ENCODE results near the gene ELL2.

The ELL2 gene

DNA sequence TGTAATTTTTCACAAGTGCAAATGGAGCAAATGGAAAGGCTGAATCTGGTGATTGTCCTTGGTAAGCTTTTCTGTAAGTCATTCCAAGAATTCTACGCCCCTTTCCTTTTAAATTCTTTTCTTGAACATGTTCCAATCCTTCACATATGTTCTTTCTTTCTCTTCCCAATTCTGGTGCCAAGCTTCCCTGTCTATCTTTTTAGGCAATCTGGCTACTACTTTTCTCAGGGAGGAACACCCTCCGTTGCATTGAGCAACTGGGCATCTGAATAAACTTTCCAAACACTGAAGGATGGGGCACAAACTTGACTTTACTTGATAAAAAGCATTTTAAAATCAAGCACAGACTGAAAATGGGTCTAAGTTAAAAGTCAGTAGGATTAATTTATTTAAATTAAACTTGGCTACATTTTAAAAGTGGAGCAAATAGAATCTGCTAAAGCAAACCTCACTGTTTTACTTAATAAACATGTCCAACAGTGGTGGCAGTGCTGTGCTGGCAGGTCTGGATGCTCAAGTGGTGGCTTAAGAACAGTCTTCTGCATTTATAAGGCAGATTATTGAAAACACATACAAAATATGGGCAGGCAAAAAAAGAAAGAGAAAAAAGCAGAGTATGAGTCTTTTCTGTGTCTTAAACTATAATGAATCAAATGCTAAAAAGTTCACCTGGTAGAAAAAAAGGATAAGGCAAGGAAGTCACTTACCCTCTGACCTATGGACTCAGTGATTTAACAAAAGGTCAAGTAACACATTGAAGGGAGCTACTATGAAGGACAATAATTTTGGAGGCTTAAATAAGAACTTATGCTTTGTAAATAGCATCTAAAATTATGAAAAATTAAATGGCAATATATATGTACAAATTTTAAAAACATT is 5.4 kb downstream of the ELL2 start:
- no peak for DNase-seq (ENCODE audit: low read depth in 2 of 2)

DNA sequence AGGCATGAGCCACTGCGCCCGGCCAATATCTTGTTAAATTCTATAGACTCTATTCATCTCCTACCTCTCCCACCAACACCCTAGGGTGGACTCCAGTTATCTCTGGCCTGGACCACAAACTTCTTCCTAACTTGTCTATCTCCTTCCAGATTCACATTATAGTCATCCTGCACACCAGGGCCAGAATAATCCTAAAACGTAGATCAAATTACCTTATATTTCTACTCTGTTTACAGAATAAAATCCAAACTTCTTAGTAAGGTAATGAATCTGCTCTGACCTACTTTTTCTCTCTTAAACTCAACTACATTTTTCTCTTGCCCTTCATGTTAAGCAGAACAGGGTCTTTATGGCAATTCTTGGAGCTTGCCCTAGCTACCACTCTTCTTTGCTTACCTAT is 6.9 kb downstream of the ELL2 start:
- no peak for DNase-seq (ENCODE audit: low read depth in 2 of 2)

DNA sequence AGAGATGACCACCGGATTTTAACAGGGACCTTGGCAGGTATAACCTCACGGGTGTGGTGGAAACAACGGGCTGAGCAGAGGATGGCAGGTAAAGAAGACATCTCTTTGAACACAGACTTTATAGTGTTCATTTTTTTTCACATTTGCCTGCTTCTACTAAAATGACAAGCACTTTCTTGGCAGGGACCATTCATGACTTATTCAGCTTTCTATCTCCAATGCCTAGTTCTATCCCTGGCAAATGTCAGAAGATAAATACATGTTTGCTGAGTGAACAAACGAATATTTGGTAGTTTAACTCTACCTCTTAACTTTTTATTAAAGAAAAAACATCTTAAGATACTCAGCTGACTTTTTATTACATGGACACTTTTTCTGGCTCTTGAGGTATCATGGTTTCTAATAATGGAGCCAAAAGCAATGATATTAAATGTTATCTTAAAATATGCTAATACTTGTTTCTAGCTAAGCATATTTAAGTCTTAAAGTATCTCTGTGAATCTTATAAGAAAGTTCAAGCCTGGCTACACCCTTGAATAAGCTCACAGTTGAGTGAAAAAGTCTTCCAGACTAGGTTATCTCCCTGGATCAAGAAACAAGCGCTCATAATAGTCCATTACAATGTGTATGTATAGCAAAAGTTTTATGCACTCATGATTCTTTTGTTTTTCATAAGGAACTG is 8.5 kb downstream of the ELL2 start:
- no peak for DNase-seq (ENCODE audit: low read depth in 2 of 2)

- no peak for DNase-seq (ENCODE audit: low read depth in 2 of 2)
These were observed 9.7 kb downstream of the ELL2 start for GRCh38 chr5:95951916-95952315.

DNA sequence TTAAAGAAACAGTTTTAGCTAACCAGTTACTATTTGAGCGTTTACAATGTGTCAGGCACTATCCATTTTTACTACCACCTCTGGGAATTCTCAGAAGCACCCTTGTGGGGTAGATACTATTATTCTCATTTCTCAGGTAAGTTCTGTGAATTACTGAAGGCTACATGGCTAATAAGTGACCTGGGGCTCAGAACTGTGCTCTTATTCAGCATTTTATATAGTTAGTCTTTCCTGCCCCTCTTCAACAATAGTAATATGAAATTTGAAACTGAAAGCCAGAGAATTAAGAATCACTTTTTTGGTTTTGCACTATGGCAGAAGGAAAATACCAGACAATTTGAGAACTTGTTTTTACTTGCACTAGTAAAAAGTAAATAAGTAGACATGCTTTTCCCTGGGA is 11.8 kb downstream of the ELL2 start:
- DNase-seq (ENCODE audit: low read depth in 2 of 2), result no peak

DNA sequence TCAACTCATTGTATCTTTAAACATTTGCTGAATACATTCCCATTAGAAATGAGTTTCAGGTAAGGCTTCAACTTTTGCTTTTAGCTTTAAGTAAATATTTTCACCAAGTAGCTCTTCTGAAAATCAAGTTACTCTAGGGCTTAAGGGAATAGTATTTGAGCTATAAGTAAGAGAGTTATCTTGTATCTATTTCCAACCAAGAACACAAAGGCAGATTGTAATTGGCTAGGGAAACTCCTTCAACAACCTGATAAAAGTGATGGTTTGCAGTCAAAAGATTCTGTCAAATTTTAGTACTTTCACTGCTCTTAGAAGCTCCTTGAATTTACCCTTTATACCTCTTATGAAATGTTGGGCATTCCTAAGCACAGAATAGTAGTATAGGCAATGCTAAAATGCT is 13.0 kb downstream of the ELL2 start:
- no peak for DNase-seq (ENCODE audit: low read depth in 2 of 2)

DNA sequence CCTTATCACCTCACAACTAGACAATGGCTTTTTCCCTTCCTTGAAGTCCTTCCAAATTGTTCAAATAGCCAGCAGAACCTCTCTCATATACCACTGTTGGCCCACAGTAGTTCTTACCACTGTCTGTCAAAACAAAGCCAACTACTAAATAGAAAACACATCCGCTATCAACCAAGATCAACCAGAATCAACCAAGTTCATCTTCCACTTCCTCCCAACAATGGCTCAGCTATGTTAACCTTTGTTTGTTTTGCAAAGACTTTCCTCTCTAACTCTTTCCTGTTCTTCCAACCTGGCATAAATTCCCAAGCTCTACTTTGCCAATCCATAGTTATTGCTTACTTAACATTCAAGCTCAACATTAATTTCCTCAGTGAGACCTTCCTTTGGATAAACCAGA is 15.2 kb downstream of the ELL2 start:
- DNase-seq (ENCODE audit: low read depth in 2 of 2), result no peak

DNA sequence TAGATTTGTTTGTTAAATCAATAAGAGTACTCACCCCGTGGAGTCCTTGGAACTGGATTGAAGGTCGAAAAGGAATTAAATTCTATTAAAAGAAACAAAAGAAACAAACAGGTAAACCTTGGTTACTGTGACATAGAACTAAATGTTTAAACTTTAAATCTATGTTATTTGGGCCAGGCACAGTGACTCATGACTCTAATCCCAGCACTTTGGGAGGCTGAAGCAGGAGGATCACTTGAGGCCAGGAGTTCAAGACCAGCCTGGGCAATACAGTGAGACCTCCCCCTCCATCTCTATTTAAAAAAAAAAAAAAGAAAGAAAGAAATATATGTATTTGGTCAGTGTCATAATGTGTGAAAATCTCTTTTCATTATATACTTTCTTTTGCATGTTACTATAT is 18.7 kb downstream of the ELL2 start:
- no peak for DNase-seq (ENCODE audit: low read depth in 2 of 2)

DNA sequence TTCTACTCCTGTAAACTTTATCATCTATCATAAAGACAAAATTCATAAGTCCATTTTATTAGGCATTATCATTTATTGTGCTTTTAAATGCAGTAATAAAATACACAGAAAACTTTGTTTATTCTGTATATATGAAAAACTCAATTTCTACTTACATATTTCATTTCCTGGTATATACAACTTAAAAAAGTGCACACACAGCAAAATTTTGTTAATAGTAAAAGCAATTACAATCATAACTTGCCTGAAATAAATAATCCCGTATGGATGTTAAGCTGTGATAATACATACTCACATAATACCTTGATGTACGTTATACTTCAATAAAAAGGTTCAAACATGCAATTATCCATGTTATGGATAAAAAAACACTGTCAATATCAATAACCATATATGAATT is 19.2 kb downstream of the ELL2 start:
- no peak for DNase-seq (ENCODE audit: low read depth in 2 of 2)

GRCh38 chr5:95941756-95942155 is 19.9 kb downstream of the ELL2 start:
- no peak for DNase-seq (ENCODE audit: low read depth in 2 of 2)

DNA sequence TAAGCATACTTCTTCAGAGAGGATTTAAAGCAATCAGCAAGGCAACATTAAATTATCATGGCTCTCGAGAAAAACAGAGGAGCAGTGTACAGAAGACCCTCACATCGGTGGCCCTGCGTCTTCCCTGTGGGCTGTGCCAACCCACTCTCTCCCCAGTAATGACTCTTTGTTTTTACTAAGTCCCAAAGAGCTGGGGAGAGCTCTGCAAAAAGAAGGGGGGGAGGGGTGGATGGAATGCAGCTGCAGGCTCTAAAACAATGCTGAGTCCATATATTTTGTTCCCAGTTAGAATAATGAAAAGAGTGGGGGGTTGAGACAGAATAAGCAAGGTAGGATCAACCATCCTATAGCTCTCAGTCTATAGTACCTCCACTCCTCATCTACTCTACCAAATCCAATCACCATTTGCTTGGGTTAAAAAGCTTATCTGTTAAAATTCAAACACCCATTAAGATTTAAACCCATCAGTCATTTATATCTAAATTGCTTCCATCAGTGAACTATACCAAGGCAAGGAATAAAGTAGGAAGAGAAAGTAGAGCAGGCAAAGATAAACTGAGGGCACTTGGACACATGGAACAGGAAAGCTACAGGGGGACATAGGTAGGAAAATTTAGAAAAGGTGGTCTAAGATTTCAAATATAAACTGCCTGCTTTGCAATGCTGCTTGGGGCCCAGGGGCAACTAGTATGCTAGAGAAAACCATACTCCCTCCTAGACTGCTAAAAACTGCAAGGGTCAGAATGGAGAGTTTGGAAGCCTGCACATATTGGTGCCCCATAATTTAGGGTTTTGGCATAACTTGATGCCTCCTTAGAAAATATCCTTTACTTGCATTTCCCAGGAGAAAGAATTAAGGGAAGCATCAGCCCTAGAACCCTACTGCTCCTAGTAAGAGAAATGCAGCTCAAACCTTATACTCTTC is 20.6 kb downstream of the ELL2 start:
- no peak for DNase-seq (ENCODE audit: low read depth in 2 of 2)

DNA sequence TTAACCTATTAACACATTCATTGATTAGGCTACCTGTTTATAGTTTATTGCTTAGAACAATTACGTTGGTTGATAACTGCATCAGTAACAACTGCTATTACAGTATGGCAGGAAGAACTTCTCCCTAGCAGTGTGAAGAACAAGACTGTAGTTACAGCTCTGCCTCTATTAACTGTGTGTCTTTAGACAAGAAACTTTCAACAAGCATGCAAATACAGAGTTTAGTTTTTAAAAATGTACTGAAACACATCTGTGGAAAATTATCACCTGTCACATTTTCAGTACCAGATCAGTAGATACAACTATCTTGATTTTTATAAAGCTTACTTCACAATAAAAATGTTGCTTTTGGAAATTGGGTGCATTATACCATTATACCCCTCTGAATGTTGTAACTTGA is 22.2 kb downstream of the ELL2 start:
- DNase-seq (ENCODE audit: low read depth in 2 of 2), result no peak

DNA sequence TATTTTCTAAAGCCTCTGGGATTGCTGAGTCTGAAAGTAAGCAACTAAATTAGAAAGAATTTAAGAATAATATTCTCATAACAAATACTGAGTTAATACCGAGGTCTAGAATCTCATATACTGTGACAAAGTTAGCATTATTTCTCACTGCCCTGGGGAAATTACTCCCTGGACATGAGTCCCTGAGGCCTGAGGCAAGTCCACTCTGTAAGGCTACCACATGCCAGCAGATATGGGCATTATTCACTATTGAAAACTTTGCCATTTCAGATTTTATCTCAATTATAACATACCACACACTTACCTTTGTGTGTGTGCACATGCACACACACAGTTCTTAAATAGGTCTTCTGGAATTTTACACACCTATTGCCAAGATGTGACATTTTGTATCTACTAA is 22.9 kb downstream of the ELL2 start:
- DNase-seq (ENCODE audit: low read depth in 2 of 2), result no peak

DNA sequence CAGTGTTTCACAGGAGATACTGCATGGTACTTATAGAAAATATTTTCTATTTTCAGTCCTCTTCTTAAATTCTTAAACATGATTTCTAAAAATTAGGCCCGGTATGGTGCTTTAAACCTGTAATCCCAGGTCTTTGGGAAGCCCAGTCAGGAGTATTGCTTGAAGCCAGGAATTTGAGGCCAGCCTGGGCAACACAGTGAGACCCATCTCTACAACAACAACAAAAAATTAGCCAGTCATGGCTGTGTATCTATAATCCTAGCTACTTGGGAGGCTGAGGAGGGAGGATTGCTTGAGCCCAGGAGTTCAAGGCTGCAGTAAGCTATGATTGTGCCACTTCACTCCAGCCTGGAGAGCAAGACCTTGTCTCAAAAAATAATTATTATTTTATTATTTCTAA is 23.3 kb downstream of the ELL2 start:
- no peak for DNase-seq (ENCODE audit: low read depth in 2 of 2)

DNA sequence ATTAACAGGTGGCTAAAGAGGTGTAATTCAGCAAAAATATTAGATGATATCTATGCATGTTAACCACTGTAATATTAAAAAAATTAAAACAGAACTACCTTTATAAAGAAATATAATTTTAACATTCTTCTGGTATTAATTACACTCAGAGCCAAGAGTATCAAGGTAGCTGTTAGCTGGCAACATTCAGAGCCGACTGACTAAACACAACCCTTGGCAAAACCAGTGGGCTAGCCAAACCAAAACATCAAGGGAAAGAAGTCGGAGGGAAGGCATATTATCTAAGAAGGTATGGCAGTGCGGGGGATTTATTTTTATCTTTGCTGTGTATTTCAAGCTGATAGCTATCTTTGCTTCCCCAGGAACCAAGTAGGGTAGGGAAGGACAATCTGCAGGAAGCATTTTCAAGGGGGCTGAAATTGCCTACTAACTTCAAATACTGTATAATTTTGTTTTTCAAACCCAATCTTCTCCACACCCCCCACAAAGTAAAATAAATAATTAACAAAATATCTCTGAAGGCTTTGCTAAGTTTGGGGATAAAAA is 24.0 kb downstream of the ELL2 start:
- DNase-seq (ENCODE audit: low read depth in 2 of 2), result no peak

GRCh38 chr5:95936812-95937397 is 24.7 kb downstream of the ELL2 start:
- DNase-seq (ENCODE audit: low read depth in 2 of 2), result no peak

DNA sequence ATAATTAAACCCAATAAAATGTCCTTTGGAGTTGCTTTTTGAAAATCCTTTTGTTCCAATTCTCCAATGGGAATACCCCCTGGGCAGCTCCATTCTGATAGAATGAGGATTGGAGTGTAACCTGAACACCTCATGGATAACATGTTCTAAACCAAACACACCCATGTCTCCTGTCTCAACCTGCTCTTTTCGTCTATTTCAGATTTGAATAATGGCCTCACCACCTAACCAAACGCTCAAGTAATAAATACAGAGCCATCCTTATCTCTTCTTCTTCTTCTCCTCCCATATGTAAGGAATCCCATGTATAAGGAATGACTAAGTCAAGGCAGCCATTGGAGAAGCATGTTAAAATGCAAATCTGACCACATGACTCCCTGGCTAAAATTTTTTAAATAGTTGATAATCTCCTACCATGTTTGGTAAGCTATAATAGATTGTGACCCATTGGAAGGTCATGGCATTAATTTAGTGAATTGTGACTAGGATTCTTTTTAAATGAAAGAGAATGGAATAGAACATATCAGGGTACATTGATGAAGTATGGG is 26.0 kb downstream of the ELL2 start:
- DNase-seq (ENCODE audit: low read depth in 2 of 2), result no peak

- DNase-seq (ENCODE audit: low read depth in 2 of 2), result no peak
These were observed 27.3 kb downstream of the ELL2 start for GRCh38 chr5:95934207-95934804.

- no peak for DNase-seq (ENCODE audit: low read depth in 2 of 2)
These were observed 28.7 kb downstream of the ELL2 start for GRCh38 chr5:95932941-95933340.

DNA sequence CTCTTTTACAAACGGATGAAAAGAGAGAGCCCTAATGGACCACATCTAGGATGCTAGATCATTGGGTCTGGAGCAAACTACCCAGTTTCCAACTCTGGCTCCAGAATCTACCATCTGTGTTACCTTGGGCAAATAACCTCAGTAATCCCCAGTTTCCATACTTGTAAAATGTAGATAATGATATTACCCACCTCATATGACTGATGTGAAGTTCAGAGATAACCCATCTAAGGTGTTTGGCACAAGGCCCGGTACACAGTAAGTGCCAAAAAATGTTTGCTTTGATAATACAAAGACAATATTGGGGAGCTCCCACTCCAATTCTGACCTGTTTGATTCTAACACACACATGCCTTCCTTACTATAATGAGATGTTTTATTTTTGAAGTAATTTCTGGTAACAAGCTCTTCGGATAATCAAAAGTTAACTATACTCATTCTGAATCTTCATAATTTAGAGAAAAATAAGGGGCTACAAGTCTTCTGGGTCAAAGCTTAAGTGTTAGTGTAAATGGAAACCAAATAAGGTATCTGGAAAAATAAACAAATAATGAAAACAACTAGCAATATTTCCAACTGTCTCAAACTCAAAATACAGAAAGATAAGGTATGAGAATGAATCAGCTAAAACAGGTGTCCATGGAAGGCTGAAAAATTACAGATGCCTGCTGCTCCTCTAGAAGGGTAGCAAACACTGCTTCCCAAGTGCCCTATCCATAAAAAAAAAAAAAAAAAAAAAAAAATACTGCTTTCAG is 30.4 kb downstream of the ELL2 start:
- DNase-seq (ENCODE audit: low read depth in 2 of 2), result no peak

Measured in stimulated activated CD4-positive, alpha-beta T cell treated with anti-CD3 and anti-CD28 coated beads, Interleukin-1b, Interleukin-23, amount 100 ng/mL, for 1 hour (primary cell).